ENCODE measurements around the gene HDHD5.
A peak's percentile ranks its signal among the peaks of the same experiment; 100 is the strongest.

Gene HDHD5

GRCh38 chr22:17158568-17159503 lies at the start of gene HDHD5:
HDHD5 (minus strand) TSS chr22:17159277; CDS start chr22:17159251, 26 bp downstream.
- DNase-seq = peak; percentile 78

DNA sequence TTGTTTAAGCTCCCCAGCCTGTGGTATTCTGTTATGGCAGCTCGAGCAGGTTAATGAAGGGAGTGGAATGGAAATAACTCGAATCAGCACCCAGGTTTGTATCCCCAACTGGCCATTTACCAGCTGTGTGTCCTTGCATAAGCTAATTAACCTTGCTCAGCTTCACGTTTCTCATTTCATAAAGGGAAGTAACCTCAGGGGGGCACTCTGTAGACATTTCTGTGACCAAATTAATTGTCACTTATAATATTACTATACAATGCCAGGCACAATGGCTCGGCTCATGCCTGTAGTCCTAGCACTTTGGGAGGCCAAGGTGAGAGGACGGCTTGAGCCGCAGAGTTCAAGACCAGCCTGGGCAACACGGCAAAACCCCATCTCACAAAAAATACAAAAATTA lies 46.4 kb upstream of the HDHD5 start:
- peak; percentile 43 for DNase-seq

DNA sequence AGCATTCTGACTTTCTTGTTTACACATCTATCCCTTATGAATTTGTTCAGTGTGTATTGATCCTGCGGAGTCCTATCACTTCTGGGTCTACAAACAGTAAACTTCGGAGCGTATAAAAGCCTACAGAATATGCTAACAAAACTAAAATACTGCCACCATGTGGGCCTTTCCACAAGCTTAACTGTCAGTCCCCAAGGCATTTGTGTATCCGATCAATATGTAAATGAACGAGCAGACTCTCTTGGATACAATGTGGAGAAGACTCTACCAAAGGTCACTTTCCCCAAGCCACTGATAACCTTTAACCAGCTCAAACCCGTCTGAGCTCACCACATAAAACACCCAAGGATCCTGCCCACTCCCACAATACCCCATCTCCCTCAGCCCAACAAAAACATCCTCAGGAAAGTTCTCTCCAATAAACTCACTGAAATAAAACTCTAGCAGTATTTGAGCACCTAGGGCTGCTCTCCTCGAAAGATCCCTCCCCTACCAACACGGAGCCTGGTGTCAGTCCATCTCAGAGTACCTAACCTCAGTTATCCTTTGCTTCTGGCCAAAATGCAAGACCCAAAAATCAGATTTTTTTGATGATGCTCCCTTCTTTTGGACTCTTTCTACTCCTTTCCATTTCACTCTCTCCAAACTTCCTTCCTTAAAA lies 42.3 kb upstream of the HDHD5 start:
- DNase-seq = no peak

- DNase-seq = no peak
These were observed 40.1 kb upstream of the HDHD5 start for GRCh38 chr22:17199003-17199731.

GRCh38 chr22:17198170-17199002 lies 39.3 kb upstream of the HDHD5 start:
- no peak for DNase-seq

DNA sequence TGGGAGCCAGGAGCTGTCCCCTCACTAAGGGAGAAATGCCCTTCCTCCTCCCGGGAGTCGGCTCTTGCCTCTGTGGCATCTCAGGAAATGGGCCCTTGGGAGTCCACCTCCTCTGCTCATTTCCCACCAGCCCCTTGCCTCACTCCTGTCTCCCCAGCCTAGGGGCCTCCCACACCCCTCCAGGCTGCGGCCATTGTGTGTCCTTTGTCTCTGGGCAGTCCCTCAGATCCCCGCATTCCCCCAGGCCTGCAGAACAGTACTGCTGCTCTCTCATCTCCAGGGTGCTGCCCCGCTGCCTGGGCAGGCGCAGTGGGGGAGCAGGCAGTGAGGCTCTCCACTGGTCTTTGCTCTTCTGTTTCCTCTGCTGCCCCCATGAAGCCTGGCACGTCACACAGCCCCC lies 35.1 kb upstream of the HDHD5 start:
- no peak for DNase-seq

DNA sequence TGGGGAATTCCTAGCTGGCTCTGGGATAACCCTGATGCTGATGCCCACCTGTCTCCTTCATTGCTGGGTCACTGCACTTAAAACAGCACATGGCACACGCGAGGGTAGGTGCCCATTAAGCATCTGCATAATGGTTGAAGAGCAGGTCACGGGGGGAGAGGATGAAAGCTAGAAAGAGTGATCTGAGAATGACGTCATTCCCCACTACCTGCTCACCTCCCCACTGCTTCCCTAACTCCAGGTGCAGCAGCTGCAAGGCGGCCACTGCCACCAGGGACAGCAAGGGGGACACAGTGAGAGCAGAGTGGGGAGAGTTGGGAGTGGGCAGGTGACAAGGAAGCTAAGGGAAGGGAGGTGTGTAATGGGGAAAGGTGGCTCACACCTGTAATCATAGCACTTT lies 33.1 kb upstream of the HDHD5 start:
- DNase-seq = no peak

DNA sequence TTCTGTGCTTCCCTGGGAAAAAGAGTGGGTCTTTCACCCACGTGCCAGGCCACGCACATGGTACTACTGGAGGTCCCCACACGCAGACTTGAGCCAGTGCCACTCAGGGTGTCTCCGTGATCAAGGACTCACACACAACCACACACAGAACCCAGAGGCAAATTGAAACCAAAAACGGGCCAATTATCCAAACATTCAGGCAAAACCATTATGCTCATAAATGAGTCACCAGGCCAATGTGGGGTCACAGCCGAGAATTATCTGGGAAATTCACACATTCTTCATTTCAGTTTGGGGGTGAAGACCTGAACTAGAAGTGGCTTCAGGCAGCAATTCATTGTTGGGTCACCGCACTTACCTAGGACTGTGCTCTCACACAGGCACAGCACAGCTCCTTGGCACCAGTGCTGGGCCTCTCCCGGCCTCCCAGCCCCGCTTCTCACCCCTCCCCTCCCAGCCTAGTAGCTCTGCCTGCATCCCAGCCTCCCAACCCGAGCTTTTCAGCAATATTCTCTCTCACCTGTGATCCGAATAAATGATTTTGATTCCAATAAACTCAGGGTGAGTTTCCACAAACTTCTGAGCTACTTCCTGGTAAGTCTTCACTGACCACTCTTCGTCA lies 32.2 kb upstream of the HDHD5 start:
- DNase-seq = no peak

DNA sequence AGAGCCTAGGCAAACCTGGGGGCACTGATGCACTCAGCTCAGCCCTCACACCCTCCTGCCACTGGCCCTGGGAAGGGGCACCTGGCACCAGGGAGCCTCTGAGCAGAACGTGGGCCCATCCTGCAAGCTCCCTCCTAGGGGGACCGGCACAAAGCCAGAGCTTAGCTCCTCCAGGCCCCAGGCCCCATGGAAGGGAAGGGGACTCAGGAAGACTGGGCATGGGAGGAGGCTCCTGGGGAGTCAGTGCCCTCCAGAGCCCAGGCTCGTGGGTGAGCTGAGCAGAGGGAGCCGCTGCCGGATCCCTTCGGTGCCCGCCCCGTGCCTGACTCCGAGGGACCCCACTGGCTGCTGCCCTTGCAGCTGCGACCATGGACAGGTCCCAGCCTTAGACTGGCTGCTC lies 31.6 kb upstream of the HDHD5 start:
- DNase-seq = no peak

DNA sequence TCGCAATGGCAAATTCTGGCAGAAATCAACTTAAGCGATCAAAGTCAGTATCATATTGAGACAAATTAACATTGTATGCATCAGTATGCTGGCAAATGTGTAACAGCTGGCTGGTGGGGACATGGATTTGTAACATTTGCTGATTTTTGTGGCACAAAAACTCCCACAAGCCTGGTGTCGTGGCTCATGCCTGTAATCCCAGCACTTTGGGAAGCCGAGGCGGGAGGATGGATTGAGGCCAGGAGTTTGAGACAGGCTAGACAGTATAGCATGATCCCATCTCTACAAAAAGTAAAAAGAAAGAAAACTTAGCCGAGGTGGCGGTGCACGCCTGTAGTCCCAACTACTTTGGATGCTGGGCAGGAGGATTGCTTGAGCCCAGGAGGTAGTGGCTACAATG lies 17.6 kb upstream of the HDHD5 start:
- DNase-seq = no peak

DNA sequence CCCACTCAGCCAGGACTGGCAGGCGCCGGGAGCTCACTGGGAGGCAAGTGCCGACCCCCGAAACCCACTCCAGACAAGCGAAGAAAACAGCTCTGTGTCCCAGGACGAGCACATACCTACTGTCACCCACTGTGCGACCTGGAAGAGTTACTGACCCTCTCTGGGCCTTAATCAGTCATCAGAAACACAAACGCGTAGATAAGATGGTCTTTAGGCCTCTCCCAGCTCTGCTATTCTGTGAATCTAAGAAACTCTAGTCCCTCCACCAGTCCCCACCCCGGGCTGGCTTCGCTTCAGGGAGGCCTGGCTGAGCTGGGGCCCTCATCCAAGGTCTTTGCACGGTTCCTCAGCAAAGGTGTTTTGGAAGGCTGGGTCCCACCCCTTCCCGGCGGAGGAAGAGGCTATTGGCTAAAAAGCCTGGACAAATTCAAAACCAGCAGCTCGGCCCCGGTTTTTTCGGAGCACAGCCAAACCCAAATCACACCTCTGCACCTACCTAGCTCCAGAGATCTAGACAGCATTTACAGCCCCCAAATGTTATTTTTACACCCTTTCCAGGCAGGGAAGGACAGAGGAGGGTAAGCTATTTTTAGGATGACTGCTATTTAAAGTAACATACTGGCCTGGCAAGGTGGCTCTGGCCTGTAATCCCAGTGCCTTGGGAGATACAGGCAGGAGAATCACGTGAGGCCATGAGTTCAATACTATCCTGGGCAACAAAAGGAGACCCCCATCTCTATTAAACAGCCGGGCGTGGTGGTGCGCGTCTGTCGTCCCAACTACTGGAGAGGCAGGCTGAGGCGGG lies 13.2 kb upstream of the HDHD5 start:
- DNase-seq = no peak

GRCh38 chr22:17171153-17172028 lies 12.3 kb upstream of the HDHD5 start:
- DNase-seq = peak; percentile 78

DNA sequence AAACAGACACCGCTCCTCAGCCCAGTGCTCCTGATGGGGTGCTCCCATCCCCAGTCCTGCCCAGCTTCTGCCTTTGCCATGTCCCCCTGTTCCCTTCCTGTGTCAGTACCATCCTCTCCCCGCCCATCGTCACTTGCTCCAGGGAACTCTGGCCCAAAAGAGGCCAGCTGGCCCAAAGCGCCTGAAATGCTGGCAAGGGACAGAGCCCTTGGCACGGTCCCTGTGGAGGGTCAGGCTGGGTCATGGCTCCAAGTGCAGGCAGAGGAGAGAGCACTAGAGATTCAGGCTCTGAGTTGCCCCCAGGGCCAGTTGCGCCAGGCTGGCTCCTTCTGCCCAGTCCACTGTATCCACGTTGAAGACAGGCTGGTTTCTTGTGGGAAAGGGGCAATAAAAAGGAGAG lies 8.4 kb upstream of the HDHD5 start:
- DNase-seq = no peak

- DNase-seq = no peak
These were observed 5.4 kb upstream of the HDHD5 start for GRCh38 chr22:17164392-17165024.

DNA sequence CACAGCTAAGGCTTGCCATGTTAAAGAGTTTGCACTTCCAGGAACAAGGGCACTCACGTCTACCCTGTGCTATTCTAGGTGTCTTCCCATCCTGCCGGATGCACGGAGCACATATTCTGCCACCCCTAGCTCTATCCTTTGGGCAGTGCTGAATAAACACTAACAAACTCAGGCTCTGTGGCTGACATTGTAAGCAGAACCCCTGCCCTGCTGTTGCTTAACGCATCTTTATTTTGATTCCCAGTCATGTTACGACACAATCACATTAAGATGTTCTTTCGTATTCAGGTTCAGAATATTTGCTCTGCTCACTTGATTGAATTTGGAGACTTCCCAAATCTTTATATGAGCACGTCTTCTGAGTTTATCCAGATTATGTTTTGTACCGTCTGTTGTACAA lies 3.7 kb upstream of the HDHD5 start:
- DNase-seq = no peak

GRCh38 chr22:17161991-17162390 lies 2.9 kb upstream of the HDHD5 start:
- no peak for DNase-seq

DNA sequence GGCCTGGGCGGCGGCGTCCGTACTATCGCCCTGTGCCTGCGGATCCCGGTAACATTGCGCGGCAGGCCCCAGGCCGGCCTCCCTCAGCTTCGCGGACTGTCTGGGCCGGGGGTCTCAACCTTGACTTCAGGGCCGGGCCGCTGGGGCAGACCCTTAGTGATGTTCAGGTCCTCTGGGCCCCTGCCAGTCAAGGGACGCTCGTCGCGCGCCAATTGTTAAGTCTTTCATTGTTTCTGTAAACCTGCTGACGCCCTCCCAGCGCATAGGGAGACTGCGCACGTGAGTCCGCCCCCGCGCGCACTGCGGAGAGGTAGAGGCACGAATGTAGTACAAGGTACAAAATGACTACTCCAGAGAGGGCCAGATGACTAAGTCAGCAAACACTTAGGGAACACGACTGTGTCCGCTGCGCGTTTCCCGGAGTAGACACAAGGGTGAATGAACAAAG lies 451 bp upstream of the HDHD5 start:
- no peak for DNase-seq

DNA sequence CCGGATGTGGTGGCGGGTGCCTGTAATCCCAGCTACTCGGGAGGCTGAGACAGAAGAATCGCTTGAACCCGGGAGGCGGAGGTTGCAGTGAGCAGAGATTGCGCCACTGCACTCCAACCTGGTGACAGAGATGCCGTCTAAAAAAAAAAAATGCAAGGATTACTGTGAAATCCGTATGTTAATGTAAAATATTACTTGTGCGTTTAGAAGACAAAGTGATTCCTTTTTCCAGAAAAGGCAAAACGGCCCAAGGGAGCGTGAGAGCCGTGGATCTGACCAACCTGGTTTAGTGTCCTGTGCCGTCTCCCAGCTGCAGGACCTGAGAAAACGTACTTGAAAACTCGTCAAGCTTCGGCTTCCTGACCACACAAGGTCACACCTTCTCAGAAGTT lies 905 bp downstream of the HDHD5 start:
- DNase-seq = peak; percentile 36

GRCh38 chr22:17157714-17158113 lies 1.4 kb downstream of the HDHD5 start:
- DNase-seq = no peak

GRCh38 chr22:17155941-17156340 lies 3.1 kb downstream of the HDHD5 start:
- peak; percentile 33 for DNase-seq
